DMS79 (cell line): ENCODE data around the gene FOLR2.

Experiments
- DNase-seq: peaks from one replicate; lab custom pipeline; 2025; lab: John Stamatoyannopoulos, UW

Gene FOLR2

DNA sequence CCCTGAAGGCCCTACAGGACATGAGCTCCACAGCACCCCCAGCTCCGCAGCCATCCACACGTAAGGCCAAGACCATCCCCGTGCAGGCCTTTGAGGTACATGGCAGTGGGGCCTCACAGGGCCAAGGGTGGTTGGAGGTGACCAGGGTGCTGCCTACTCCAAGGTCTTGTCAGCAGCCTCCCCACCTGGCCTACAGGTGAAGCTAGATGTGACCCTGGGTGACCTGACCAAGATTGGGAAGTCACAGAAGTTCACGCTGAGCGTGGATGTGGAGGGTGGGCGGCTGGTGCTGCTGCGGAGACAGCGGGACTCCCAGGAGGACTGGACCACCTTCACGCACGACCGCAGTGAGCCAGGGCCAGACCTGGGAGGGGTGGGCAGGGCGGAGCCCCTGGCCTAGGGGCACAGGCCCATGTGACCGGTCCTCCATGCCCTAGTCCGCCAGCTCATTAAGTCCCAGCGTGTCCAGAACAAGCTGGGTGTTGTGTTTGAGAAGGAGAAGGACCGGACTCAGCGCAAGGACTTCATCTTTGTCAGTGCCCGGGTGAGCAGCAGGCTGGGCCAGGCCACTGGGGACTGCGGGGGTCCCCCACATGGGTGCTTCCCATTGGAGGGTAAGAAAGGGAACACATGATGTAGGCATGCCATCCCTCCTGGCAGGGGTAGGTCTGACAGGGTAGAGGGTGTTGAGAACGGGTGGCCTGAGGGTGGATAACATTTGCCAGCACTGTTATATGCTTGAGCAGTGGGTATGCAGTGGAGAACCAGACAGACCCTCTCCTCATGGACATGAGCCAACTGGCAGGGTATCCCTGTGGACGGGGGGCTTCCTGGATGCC, 13.6 kb downstream of the FOLR2 start:
- no peak for DNase-seq

DNA sequence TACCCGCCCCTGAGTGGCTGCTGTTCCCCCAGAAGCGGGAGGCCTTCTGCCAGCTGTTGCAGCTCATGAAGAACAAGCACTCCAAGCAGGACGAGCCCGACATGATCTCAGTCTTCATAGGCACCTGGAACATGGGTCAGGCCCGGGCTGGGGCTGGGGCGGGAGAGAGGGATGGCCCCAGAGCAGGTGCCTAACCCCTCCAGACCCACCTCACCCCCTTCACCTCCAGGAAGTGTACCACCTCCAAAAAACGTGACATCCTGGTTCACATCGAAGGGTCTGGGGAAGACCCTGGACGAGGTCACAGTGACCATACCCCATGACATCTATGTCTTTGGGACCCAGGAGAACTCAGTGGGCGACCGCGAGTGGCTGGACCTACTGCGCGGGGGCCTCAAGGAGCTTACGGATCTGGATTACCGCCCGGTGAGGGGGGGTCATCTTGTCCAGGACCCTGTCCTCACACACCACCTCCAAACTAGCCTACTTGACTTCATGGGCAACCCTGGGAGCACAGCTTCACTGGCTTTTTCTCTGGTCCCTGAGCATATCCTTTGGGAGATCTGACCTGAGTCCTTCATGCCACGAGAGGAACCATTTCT, 14.3 kb downstream of the FOLR2 start:
- no peak for DNase-seq

DNA sequence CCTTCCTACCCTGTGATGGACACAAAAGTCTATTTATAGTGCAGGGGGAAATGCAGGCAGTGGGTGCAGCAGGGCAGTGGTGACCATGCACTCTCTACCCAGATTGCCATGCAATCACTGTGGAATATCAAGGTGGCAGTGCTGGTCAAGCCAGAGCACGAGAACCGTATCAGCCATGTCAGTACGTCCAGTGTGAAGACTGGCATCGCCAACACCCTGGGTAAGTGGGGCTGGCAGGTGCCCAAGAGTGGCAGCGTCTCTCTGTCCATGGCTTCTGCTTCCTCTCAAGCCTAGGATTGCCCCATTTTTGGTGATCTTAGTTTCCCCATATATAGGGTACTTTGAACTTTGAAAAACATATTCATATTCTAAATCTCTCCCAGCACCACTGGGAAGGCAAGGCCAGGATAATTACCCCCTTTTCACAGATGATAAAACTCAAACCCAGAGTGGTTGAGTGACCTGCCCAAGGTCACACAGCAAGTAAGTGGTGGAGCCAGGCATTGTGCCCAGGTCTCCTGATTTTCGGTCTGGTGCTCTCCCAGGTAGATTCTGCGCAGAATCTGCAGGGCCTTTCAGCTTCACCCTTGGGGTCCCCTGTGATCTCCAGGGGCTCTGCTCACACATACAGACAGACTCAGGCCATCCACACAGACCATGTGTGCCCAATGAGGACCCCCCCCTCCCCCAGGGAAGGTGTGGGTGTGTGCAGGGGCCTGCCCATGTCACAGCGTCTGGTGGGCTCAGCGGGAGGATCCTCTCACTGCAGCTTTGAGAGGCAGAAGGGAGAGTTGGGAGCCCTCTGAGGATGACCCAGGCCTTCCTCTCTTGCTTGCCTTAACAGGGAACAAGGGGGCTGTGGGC, 15.0 kb downstream of the FOLR2 start:
- DNase-seq, result no peak

DNA sequence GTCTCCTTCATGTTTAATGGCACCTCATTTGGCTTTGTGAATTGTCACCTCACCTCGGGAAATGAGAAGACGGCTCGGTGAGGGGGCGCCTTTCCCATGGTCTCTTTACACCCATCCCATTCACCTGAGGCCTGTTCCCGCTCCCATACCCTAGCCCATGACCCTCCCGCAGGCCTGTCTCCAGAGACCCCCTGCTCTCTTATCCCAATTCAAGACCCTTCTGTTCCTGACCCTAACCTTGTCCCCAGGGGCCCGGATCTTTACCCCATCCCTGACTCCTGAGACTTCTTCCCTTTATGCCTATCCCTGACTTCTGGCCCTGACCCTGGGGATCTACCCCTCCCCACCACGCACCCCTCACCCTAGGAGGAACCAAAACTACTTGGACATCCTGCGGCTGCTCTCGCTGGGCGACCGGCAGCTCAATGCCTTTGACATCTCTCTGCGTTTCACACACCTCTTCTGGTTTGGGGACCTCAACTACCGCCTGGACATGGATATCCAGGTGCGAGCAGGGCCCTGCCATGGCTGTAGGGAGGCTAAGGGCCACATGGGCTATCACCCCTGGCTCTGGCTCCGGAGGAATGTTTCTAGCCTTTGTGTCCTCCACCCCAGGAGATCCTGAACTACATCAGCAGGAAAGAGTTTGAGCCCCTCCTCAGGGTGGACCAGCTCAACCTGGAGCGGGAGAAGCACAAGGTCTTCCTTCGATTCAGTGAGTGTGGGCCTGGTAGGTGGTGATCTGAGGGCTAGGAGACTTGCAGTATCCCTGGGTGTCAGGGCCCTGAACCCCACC, 15.9 kb downstream of the FOLR2 start:
- DNase-seq, result no peak

DNA sequence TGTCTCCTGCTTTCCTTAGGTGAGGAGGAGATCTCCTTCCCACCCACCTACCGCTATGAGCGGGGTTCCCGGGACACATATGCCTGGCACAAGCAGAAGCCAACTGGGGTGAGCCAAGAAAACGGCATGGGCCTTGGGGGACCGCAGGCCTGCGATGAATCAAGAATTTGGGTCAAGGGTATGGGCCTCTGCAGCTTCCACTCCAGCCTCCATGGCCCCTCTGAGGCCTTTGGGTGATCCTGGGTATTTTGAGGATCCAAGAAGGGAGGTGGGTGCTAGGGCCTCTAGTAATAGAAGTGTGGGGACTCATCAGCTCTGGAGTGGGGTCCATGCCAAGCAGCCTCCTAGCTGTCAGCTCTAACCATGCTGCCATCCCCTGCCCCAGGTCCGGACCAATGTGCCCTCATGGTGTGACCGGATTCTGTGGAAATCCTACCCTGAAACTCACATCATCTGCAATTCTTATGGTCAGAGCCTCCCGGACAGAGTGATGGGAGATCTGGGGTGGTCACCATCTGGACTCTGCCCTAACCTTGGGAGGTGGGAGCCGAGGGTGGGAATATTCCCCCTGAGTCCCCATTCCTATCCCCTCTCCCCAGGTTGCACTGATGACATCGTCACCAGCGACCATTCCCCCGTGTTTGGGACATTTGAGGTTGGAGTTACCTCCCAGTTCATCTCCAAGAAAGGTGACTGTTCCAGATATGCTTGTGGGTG, 16.6 kb downstream of the FOLR2 start:
- no peak for DNase-seq

DNA sequence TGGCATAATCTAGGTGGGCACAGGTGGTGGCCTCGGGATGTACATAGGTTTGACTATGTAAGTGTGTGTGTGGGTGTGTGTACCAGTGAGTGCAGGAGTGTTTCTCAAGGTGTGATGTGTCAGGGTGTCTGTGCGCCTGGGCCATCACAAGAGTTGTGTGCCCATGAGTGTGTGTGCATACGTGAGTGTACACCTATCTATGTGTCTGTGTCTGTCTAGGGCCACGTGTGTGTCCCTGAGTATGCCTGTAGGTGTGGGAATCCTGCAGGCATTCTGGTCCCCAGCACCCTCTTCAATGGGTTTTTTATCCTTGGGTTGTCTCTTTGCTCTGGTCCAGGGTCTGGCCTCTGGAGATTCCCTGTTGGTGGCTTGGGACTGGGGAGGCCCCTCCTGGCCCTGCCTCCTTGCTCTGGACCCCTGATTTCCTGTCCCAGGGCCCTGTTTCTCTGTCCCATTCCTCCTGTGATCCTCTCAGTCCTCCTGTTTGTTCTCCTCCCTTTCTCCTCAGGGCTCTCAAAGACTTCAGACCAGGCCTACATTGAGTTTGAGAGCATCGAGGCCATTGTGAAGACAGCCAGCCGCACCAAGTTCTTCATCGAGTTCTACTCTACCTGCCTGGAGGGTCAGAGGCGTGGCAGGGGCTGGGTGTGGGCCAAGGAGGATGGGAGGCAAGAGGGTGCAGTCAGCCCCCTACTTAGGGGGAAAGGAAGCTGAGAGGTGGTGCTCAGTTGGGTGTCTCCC, 17.3 kb downstream of the FOLR2 start:
- no peak for DNase-seq

DNA sequence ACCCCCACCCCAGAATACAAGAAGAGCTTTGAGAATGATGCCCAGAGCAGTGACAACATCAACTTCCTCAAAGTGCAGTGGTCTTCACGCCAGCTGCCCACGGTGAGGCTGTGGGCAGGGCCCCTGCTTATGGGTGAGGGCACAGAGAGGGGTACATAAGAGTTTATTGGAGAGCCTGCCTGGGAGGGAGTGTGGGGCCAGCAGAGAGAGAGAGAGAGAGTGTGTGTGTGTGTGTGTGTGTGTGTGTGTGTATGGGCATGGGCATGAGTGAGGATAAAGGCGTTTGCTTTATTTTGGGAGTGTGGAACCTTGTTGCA, 17.9 kb downstream of the FOLR2 start:
- no peak for DNase-seq

DNA sequence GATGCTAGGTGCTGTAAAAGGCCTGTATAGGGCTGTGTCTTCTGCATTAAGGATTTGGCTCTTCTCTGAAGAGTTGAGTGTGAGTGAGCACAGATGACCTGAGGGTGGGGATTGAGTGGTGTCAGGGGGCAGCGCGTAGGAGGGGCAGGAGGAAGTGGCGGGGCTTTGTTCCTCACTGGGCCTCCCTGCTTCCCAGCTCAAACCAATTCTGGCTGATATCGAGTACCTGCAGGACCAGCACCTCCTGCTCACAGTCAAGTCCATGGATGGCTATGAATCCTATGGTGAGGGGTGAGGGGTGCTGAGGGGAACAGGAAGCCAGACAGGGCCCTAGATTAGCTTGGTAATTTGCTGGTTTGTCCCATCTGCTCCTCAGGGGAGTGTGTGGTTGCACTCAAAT, 18.3 kb downstream of the FOLR2 start:
- DNase-seq, result no peak

DNA sequence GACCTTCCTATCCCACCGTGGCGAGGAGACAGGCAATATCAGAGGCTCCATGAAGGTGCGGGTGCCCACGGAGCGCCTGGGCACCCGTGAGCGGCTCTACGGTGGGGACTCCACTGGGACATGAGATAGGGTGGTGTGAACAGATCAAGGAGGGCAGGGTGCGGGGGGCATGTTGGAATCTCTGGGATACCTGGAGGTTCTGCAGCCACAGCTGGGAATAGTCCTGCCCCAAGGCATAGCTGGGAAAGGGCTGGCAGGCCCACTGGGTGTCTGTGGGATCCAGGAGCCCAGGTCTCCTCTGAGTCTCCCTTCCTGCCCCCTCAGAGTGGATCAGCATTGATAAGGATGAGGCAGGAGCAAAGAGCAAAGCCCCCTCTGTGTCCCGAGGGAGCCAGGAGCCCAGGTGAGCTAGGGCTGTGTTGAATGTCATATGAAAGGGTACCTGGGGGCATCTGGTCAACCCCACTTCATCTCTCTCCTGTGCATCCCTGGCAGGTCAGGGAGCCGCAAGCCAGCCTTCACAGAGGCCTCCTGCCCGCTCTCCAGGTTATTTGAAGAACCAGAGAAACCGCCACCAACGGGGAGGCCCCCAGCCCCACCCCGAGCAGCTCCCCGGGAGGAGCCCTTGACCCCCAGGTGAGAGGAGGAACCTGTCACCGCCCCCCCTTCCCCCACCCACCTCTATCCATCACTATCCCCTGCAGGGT, 18.9 kb downstream of the FOLR2 start:
- DNase-seq, result no peak

DNA sequence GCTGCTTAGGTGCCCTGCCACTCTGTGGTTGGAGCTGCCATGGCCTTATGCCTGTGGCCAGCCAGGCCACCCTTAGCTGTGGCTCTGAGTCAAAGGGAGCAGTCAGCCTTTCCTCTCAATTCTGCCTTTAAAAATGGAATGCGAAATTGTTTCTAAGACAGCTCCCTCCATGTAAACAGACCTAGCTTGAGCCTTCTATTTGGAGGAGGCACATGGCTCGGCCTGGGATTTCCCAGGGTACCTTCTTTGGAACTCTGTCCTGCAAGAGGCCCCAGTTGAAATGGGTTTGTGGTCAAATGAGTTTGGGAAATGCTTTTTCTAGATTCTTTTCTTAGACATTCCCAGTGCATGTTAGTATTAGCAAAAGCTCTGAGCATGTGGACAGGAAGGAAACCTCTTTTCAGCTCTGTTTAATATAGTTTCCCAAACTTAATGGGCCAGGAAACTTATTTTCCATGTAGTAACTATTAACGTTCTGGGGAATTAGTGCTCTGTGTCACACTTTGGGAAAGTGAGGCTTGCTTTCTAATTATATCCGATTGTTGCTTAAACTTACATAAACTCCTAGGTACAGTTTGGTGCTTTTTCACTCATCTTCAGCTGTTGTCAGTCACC, 19.6 kb downstream of the FOLR2 start:
- no peak for DNase-seq

DNA sequence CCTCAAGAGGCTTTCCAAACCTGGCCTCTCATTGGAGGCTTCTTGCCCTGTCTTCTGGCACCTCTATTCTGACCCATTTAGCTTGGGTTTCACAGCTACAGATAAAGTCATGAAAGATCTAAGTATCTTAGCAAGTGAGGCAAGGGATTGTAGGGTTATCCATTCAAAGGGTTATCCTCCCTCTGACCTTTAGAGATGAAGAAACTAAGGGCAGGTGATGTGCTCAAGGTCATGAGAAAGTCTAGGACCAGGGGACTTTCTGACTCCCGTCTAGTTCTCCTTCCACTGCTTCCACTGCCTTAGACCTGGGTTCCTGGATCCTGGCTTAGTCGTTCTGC, 20.1 kb downstream of the FOLR2 start:
- DNase-seq, result no peak

DNA sequence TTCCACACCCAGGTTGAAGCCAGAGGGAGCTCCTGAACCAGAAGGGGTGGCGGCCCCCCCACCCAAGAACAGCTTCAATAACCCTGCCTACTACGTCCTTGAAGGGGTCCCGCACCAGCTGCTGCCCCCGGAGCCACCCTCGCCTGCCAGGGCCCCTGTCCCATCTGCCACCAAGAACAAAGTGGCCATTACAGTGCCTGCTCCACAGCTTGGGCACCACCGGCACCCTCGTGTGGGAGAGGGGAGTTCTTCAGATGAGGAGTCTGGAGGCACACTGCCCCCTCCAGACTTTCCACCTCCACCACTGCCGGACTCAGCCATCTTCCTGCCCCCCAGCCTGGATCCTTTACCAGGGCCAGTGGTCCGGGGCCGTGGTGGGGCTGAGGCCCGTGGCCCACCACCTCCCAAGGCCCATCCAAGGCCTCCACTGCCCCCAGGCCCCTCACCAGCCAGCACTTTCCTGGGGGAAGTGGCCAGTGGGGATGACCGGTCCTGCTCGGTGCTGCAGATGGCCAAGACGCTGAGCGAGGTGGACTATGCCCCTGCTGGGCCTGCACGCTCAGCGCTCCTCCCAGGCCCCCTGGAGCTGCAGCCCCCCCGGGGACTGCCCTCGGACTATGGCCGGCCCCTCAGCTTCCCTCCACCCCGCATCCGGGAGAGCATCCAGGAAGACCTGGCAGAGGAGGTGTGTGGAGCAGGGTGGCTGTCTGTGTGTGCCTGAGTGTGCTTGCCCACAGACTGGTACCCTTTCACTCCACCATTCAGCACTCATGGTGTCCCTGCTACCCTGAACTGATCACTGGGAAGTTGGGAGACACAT, 20.7 kb downstream of the FOLR2 start:
- no peak for DNase-seq

DNA sequence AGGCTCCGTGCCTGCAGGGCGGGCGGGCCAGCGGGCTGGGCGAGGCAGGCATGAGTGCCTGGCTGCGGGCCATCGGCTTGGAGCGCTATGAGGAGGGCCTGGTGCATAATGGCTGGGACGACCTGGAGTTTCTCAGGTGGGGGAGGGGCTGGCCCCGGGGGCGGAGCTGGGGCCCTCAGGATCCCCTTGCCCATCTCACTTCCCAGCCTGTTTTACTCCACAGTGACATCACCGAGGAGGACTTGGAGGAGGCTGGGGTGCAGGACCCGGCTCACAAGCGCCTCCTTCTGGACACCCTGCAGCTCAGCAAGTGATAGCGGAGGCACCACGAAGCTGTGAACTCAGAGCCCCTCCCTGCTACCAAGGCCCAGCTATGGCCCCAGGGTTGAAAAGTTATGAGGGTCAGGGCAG, 21.5 kb downstream of the FOLR2 start:
- DNase-seq, result peak; percentile 30

DNA sequence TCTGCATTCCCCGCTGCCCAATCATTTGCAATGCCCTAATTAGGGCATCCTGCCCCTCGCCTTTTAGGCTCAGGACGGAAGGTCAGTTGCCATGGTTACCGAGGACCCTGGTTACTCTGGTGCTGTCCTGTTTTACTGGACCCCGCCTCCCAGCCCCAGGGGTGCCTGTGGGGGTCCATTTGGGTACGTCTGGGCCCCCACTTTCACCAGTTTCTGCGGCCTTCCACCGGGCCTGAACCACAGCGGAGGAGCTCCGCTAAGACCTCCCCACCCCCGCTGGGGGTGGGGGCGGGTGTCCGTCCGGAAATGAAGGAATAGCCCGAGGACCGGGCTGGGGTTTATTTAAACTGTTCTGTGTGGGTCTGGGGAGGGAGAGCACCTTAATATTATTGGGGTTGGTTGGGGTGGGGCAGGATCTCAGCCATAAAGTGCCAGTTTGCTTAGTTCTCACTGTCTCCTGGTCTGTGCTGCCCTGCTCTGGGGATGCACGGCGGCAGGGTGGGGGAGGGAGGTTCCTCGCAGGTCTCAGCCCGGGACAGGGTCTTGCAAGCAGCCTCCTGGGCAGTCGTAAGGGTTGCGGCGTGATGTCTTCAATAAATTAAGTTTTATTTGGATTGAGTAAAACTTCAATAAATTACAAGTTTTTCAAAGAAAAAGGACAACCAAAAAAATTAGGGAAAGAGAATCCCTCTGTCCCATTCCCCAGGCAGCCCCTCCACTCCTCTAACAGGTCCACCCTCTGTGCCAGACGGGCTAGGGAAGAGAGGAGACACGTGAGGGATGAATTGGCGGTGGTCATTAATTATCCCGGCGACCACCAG, 22.1 kb downstream of the FOLR2 start:
- DNase-seq, result no peak

DNA sequence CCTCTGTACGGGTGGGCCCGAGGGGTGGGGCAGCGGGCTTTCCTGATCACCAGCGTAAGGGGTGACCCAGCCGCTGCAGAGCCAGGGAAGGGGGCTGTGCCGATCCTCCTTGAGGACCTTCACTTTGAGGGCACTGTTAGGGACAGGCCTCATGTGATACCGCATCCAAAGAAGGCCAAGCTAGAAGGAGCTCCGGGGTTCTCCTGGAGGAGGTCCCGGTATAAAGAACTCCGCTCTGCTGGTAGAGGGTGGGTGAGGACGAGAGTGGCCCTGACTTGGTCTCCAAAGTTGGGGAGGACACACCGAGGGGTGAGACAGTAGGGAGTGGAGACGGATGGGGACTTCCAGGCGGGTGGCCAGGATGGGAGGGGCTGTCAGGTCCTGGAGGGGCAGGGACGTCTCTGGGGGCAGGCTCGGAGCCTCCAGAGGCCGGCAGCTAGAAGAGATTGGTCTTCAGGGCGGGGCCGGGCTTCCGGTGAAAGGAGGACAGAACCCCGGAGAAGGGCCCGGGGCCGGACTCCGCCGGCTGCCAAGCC, 22.8 kb downstream of the FOLR2 start:
- peak; percentile 24 for DNase-seq

DNA sequence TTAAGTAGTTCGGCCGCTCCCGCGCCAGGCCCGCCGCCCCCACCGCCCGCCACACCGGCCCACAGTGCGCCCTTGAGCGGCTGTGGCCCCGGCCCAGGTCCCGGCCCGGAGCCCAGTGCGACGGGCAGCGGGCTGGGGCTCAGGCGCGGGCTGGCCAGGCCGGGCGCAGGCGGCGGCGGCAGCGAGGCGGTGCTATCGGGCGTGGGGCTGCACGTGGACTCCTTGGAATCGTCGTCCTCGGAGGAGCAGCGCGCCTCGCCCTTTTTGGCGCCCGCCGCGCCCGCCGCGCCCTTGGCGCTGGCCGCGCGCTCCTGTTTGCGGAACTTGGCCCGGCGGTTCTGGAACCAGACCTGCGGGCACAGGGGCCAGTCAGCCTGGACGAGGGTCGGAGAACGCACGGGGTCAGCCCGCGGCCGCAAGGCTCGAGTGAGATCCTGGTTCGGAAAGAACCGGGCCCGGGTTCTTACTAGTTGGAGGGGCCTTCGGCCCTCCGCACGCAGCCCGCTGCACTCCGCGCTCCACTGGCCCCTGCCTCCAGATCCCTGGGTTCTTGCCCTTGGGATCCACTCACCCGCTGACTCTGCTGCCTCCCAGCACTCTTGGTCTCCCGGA, 23.4 kb downstream of the FOLR2 start:
- no peak for DNase-seq
